Liver (tissue), 9 donors: Measurements from ENCODE around the gene RAB18. TPM values are rescaled to one million over a fixed set of nuclear protein-coding genes. Genes with fewer than 3 reads are reported as not detected.

Experiments used
- DNase-seq: peaks from one replicate; pipeline ENCODE4 v3.0.0-alpha.2; 2017; ENCODE audit warnings: low spot score
- H3K27ac ChIP-seq, 2 donors: one replicate each; pipeline ENCODE4 v1.7.0; 2013; ENCODE audit warnings: inconsistent platforms in 2 of 2, low read length in 2 of 2, control low read depth in 1 of 2, low read depth in 1 of 2, mild to moderate bottlenecking in 1 of 2
- H3K27me3 ChIP-seq, 4 donors: one replicate each; pipeline versions ENCODE4 v1.6.1 to v1.7.0; 2013; ENCODE audit warnings: low read length in 3 of 4, inconsistent platforms in 1 of 4, mild to moderate bottlenecking in 1 of 4, moderate library complexity in 1 of 4; ENCODE audit not compliant: control insufficient read depth in 4 of 4, insufficient read depth in 4 of 4
- H3K36me3 ChIP-seq, 4 donors: one replicate each; pipeline versions ENCODE4 v1.6.1 to v1.7.0; 2013; ENCODE audit warnings: low read length in 3 of 4, mild to moderate bottlenecking in 3 of 4, low read depth in 1 of 4, moderate library complexity in 1 of 4; ENCODE audit not compliant: control insufficient read depth in 4 of 4, insufficient read depth in 3 of 4
- H3K4me1 ChIP-seq, 4 donors: one replicate each; pipeline versions ENCODE4 v1.6.1 to v1.7.0; 2013; ENCODE audit warnings: low read length in 3 of 4, mild to moderate bottlenecking in 3 of 4, moderate library complexity in 1 of 4; ENCODE audit not compliant: control insufficient read depth in 4 of 4, insufficient read depth in 4 of 4
- H3K4me3 ChIP-seq, 3 donors: one replicate each; pipeline versions ENCODE4 v1.6.1 to v1.7.0; 2013; ENCODE audit warnings: low read length in 3 of 3, control low read depth in 1 of 3, low read depth in 1 of 3, mild to moderate bottlenecking in 1 of 3
- H3K9ac ChIP-seq, 2 donors: one replicate each; pipeline ENCODE4 v1.7.0; 2013; ENCODE audit warnings: low read length in 2 of 2, mild to moderate bottlenecking in 2 of 2, moderate library complexity in 2 of 2, control low read depth in 1 of 2, low read depth in 1 of 2
- H3K9me3 ChIP-seq, 4 donors: one replicate each; pipeline versions ENCODE4 v1.6.1 to v1.7.0; 2013; ENCODE audit warnings: low read length in 3 of 4; ENCODE audit not compliant: control insufficient read depth in 4 of 4
- ATF3 ChIP-seq: IDR thresholded peaks from 2 replicates; pipeline ENCODE4 v1.6.1; 2016; ENCODE audit warnings: antibody characterized with exemption
- CTCF ChIP-seq: fragments of 150-350 bp; IDR thresholded peaks from 2 replicates; pipeline ENCODE4 v1.5.1; 2017; ENCODE audit warnings: improper control_type of control experiment, low read depth, low read length; ENCODE audit not compliant: missing input control
- EGR1 ChIP-seq, 2 donors: IDR thresholded peaks; 2 replicates each; pipeline ENCODE4 v1.6.1; 2016 to 2018; ENCODE audit warnings: antibody characterized with exemption in 2 of 2, low read depth in 2 of 2
- FOXA1 ChIP-seq: IDR thresholded peaks from 2 replicates; pipeline ENCODE4 v1.6.1; 2016; ENCODE audit warnings: antibody characterized with exemption
- FOXA2 ChIP-seq: IDR thresholded peaks from 2 replicates; pipeline ENCODE4 v1.6.1; 2016; ENCODE audit warnings: antibody characterized with exemption
- GABPA ChIP-seq, 2 donors: IDR thresholded peaks in 1 of 2; conservative IDR thresholded peaks in 1 of 2; 2 replicates each; pipeline ENCODE4 v1.6.1; 2016; ENCODE audit warnings: antibody characterized with exemption in 2 of 2, mild to moderate bottlenecking in 1 of 2, moderate library complexity in 1 of 2
- HNF4A ChIP-seq, 2 donors: conservative IDR thresholded peaks; 2 replicates each; pipeline ENCODE4 v1.6.1; 2016; ENCODE audit warnings: antibody characterized with exemption in 2 of 2, mild to moderate bottlenecking in 2 of 2
- HNF4G ChIP-seq: IDR thresholded peaks from 2 replicates; pipeline ENCODE4 v1.6.1; 2016; ENCODE audit warnings: antibody characterized with exemption
- JUND ChIP-seq, 2 donors: IDR thresholded peaks; 2 replicates each; pipeline ENCODE4 v1.6.1; 2016; ENCODE audit warnings: antibody characterized with exemption in 2 of 2
- MAX ChIP-seq: IDR thresholded peaks from 2 replicates; pipeline ENCODE4 v1.6.1; 2016; ENCODE audit warnings: antibody characterized with exemption
- NR2F2 ChIP-seq: IDR thresholded peaks from 2 replicates; pipeline ENCODE4 v1.6.1; 2016; ENCODE audit warnings: antibody characterized with exemption
- RAD21 ChIP-seq, 2 donors: IDR thresholded peaks; 2 replicates each; pipeline ENCODE4 v1.6.1; 2016; ENCODE audit warnings: antibody characterized with exemption in 2 of 2, mild to moderate bottlenecking in 2 of 2
- REST ChIP-seq: IDR thresholded peaks from 2 replicates; pipeline ENCODE4 v1.6.1; 2016; ENCODE audit warnings: antibody characterized with exemption, mild to moderate bottlenecking
- RXRA ChIP-seq, 2 donors: IDR thresholded peaks; 2 replicates each; pipeline ENCODE4 v1.6.1; 2017 to 2018; ENCODE audit warnings: antibody characterized with exemption in 2 of 2, mild to moderate bottlenecking in 1 of 2
- SP1 ChIP-seq: IDR thresholded peaks from 2 replicates; pipeline ENCODE4 v1.6.1; 2018; ENCODE audit warnings: antibody characterized with exemption, mild to moderate bottlenecking
- TAF1 ChIP-seq: conservative IDR thresholded peaks from 2 replicates; pipeline ENCODE4 v1.6.1; 2016; ENCODE audit warnings: antibody characterized with exemption, mild to moderate bottlenecking
- YY1 ChIP-seq: IDR thresholded peaks from 2 replicates; pipeline ENCODE4 v1.6.1; 2016; ENCODE audit warnings: antibody characterized with exemption, mild to moderate bottlenecking
- ZBTB33 ChIP-seq: IDR thresholded peaks from 2 replicates; pipeline ENCODE4 v1.6.1; 2016; ENCODE audit warnings: antibody characterized with exemption
- WGBS: extraction: QIAGEN DNeasy Blood & Tissue Kit; methylation state at CpG from one replicate; pipeline ENCODE4 v1.1.7; 2013; 5-methylcytosine and 5-hydroxymethylcytosine counted together
- polyA plus RNA-seq, 2 donors: library from polyadenylated mRNA; stranded (reverse) in 1 of 2; unstranded in 1 of 2; fragments of 200-250 nt in 1 of 2; fragments of >200 nt in 1 of 2; fragmentation: Nextera tagmentation in 1 of 2; extraction: Ambion mirVana in 1 of 2; gene quantifications; one replicate each; pipeline versions ENCODE4 v1.2.1 to v1.2.3, GENCODE V29; 2013 to 2015
- total RNA-seq, 2 donors: library from RNA; depleted of rRNA; stranded (reverse); fragments of >200 nt; gene quantifications; one replicate each; pipeline ENCODE4 v1.2.3, GENCODE V29; 2014
- donor health status: healthy.
- donor health status: healthy.
- donor health status: healthy.
- donor health status: healthy.
- donor health status: healthy.

Gene RAB18
- total and polyA plus RNA-seq, 4 donors = 19.8 to 57.8 (median 25.2) TPM

GRCh38 chr10:27461312-27461711 lies 42.8 kb upstream of the RAB18 start:
- no peak overlapping the region for H3K27ac ChIP-seq
- no peaks in the 10 kb centered on the region for H3K36me3 ChIP-seq
- H3K4me1 ChIP-seq = no peaks in the 10 kb centered on the region
- H3K9me3 ChIP-seq = no peaks in the 10 kb centered on the region
- WGBS = 97% methylated on average over 1 of the region's 1 CpG
- TF ChIP-seq MAX (no peak), TAF1 (no peak), REST (no peak), RAD21 (IDR thresholded peaks at IDR 0.05) (no peak), SP1 (no peak), JUND (IDR thresholded peaks at IDR 0.05) (no peak), RXRA (IDR thresholded peaks at IDR 0.05) (no peak), GABPA (IDR thresholded peaks at IDR 0.05 in 1 of 2, conservative IDR thresholded peaks at IDR 0.05 in 1 of 2) (no peak)
- no peak overlapping the region for H3K9ac ChIP-seq
- DNase-seq = no peak
- peaks cover 0 to 10% (median 0%) of the 10 kb centered on the region in 4 donors for H3K27me3 ChIP-seq
- H3K4me3 ChIP-seq = no peak overlapping the region

- H3K9ac ChIP-seq = no peak overlapping the region
- TF ChIP-seq RAD21 (IDR thresholded peaks at IDR 0.05) (no peak), HNF4A (conservative IDR thresholded peaks at IDR 0.05) (no peak), TAF1 (no peak), JUND (IDR thresholded peaks at IDR 0.05) (no peak), MAX (no peak), EGR1 (IDR thresholded peaks at IDR 0.05; ENCODE audit: low read depth in 2 of 2) (no peak), ZBTB33 (no peak), REST (no peak), YY1 (no peak), FOXA2 (no peak), SP1 (no peak), CTCF (no peak), GABPA (IDR thresholded peaks at IDR 0.05 in 1 of 2, conservative IDR thresholded peaks at IDR 0.05 in 1 of 2) (no peak), NR2F2 (no peak), ATF3 (no peak), RXRA (IDR thresholded peaks at IDR 0.05) (no peak), HNF4G (no peak), FOXA1 (no peak)
These were observed 40.1 kb upstream of the RAB18 start for GRCh38 chr10:27463961-27464360.

More at GRCh38 chr10:27463961-27464360, 40.1 kb upstream of the RAB18 start:
- Histone ChIP-seq H3K36me3 (no peaks in the 10 kb centered on the region), H3K27me3 (peaks cover 0 to 4% (median 0%) of the 10 kb centered on the region in 4 donors), H3K27ac (no peak overlapping the region), H3K9me3 (no peaks in the 10 kb centered on the region), H3K4me1 (no peaks in the 10 kb centered on the region), H3K4me3 (no peak overlapping the region)
- DNase-seq = no peak
- 42% methylated on average over 2 of the region's 2 CpGs for WGBS
